T-helper 9 cell (primary cell): ENCODE data around the gene TMEM42.

Experiments used
- DNase-seq: peaks from one replicate; pipeline ENCODE4 v3.0.0-alpha.2; 2020

TMEM42 gene

GRCh38 chr3:44875596-44875995 lies 13.9 kb downstream of the TMEM42 start:
- DNase-seq, result no peak

GRCh38 chr3:44877333-44877732 lies 15.6 kb downstream of the TMEM42 start:
- DNase-seq, result no peak

- no peak for DNase-seq
Measured at GRCh38 chr3:44880284-44880683, 18.6 kb downstream of the TMEM42 start.

- DNase-seq, result no peak
Measured at GRCh38 chr3:44883213-44883955, 21.7 kb downstream of the TMEM42 start.

- DNase-seq, result no peak
Measured at GRCh38 chr3:44883999-44884431, 22.3 kb downstream of the TMEM42 start.

- DNase-seq, result no peak
Measured at GRCh38 chr3:44885618-44886017, 23.9 kb downstream of the TMEM42 start.

- DNase-seq, result no peak
Measured at GRCh38 chr3:44886561-44886960, 24.8 kb downstream of the TMEM42 start.

GRCh38 chr3:44887101-44887500 lies 25.4 kb downstream of the TMEM42 start:
- no peak for DNase-seq

GRCh38 chr3:44890258-44890657 lies 28.5 kb downstream of the TMEM42 start:
- no peak for DNase-seq

- no peak for DNase-seq
Measured at GRCh38 chr3:44890852-44891251, 29.1 kb downstream of the TMEM42 start.

GRCh38 chr3:44892689-44893088 lies 31.0 kb downstream of the TMEM42 start:
- DNase-seq, result no peak

GRCh38 chr3:44893097-44893496 lies 31.4 kb downstream of the TMEM42 start:
- DNase-seq, result no peak

GRCh38 chr3:44894485-44894884 lies 32.8 kb downstream of the TMEM42 start:
- no peak for DNase-seq

- no peak for DNase-seq
Measured at GRCh38 chr3:44896440-44896839, 34.7 kb downstream of the TMEM42 start.

GRCh38 chr3:44899683-44900367 lies 38.1 kb downstream of the TMEM42 start:
- DNase-seq, result no peak

- no peak for DNase-seq
Measured at GRCh38 chr3:44902628-44903027, 40.9 kb downstream of the TMEM42 start.

GRCh38 chr3:44903314-44903713 lies 41.6 kb downstream of the TMEM42 start:
- no peak for DNase-seq

GRCh38 chr3:44903751-44904150 lies 42.0 kb downstream of the TMEM42 start:
- DNase-seq, result no peak

- no peak for DNase-seq
Measured at GRCh38 chr3:44905446-44906157, 43.9 kb downstream of the TMEM42 start.

GRCh38 chr3:44906997-44907396 lies 45.3 kb downstream of the TMEM42 start:
- DNase-seq, result no peak

- no peak for DNase-seq
Measured at GRCh38 chr3:44907612-44908011, 45.9 kb downstream of the TMEM42 start.

- no peak for DNase-seq
Measured at GRCh38 chr3:44909063-44909462, 47.4 kb downstream of the TMEM42 start.

- DNase-seq, result no peak
Measured at GRCh38 chr3:44910693-44911092, 49.0 kb downstream of the TMEM42 start.
